Breast epithelium (tissue), 4 donors: ENCODE data around the gene EHHADH. TPM values are rescaled to one million over a fixed set of nuclear protein-coding genes. Genes with fewer than 3 reads are reported as not detected.
A peak's percentile ranks its signal among the peaks of the same experiment; 100 is the strongest.
"Not testable (repeated sequence)": the region's sequence is repeated elsewhere in the genome, so short reads cannot be mapped to it uniquely, and the experiment has no call there.

Experiments used
- DNase-seq, 2 donors: peaks; one replicate each; pipeline ENCODE4 v3.0.0-alpha.2; 2019; ENCODE audit warnings: low spot score in 2 of 2
- H3K27ac ChIP-seq, 2 donors: fragments of 200-600 bp; sonication (generic) in 1 of 2; one replicate each; pipeline ENCODE4 v1.5.1; 2016 to 2019; ENCODE audit warnings: mild to moderate bottlenecking in 1 of 2
- H3K27me3 ChIP-seq, 2 donors: fragments of 200-600 bp; sonication (generic) in 1 of 2; one replicate each; pipeline versions ENCODE4 v1.5.1 to v1.6.0; 2017 to 2019; ENCODE audit warnings: control low read depth in 1 of 2, mild to moderate bottlenecking in 1 of 2
- H3K36me3 ChIP-seq: fragments of 200-600 bp; one replicate; pipeline ENCODE4 v1.5.1; 2019
- H3K4me1 ChIP-seq, 2 donors: fragments of 200-600 bp; sonication (generic); one replicate each; pipeline ENCODE4 v1.5.1; 2016 to 2019; ENCODE audit warnings: control low read depth in 1 of 2
- H3K4me3 ChIP-seq, 3 donors: fragments of 200-600 bp; sonication (generic); 1 replicate in 2 of 3; 2 replicates in 1 of 3; pipeline ENCODE4 v1.5.1; 2016 to 2019; ENCODE audit warnings: mild to moderate bottlenecking in 3 of 3, moderate library complexity in 2 of 3
- H3K9me3 ChIP-seq, 2 donors: fragments of 200-600 bp; sonication (generic) in 1 of 2; one replicate each; pipeline ENCODE4 v1.5.1; 2016 to 2019; ENCODE audit warnings: control low read depth in 1 of 2
- POLR2A ChIP-seq: fragments of 450-650 bp; IDR thresholded peaks from one replicate; pipeline ENCODE4 v1.6.1; 2016; ENCODE audit warnings: antibody characterized with exemption, mild to moderate bottlenecking, moderate library complexity
- POLR2AphosphoS5 ChIP-seq, 3 donors: sonication (generic); formaldehyde crosslinking; IDR thresholded peaks; one replicate each; pipeline ENCODE4 v1.6.1; 2017; ENCODE audit warnings: antibody characterized with exemption in 3 of 3
- intact Hi-C: fragments of 100-400 bp; cut with DNase I; formaldehyde crosslinking; loops from one replicate; pipeline ENCODE4 v1.15.1; 2023; ENCODE audit warnings: low total_unique reads
- total RNA-seq, 3 donors: library from RNA; depleted of rRNA; stranded (reverse); fragments of >200 nt; gene quantifications; one replicate each; pipeline ENCODE4 v1.1.0, GENCODE V29; 2016
- TF ChIP-seq, protein P1 (sequence below), 3 donors: fragments of 450-650 bp; IDR thresholded peaks; one replicate each; pipeline ENCODE4 v1.5.1; 2016 to 2017; ENCODE audit warnings: antibody characterized with exemption in 3 of 3, mild to moderate bottlenecking in 3 of 3, moderate library complexity in 3 of 3

Gene EHHADH
- total RNA-seq, 3 donors from 2014 or later = 5.6 to 10.6 (median 6.7) TPM

DNA sequence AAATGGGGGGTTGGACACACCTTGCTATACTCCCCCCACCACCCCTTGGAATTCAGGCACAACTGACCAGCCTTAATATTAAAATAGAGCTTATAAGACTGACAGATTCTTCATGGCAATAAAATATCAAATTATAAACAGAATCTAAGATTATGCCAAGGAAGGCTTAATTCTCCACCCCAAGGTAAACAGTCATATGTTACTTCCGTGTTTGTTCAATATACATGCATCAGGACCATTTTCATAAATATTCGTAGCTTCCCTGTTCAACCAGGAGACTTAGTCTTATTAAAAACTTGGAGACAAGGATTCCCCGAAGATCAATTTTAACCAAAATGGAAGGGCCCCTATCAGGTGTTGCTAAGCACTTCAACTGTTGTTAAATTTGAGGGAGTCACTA lies 13.3 kb upstream of the EHHADH start:
- H3K27me3 ChIP-seq = peaks cover 0 to 11% of the 10 kb centered on the region in 2 donors
- H3K9me3 ChIP-seq = no peaks in the 10 kb centered on the region
- no peak overlapping the region for H3K4me3 ChIP-seq
- no peaks in the 10 kb centered on the region for H3K4me1 ChIP-seq
- TF ChIP-seq POLR2A = no peak
- TF ChIP-seq, protein P1, sequence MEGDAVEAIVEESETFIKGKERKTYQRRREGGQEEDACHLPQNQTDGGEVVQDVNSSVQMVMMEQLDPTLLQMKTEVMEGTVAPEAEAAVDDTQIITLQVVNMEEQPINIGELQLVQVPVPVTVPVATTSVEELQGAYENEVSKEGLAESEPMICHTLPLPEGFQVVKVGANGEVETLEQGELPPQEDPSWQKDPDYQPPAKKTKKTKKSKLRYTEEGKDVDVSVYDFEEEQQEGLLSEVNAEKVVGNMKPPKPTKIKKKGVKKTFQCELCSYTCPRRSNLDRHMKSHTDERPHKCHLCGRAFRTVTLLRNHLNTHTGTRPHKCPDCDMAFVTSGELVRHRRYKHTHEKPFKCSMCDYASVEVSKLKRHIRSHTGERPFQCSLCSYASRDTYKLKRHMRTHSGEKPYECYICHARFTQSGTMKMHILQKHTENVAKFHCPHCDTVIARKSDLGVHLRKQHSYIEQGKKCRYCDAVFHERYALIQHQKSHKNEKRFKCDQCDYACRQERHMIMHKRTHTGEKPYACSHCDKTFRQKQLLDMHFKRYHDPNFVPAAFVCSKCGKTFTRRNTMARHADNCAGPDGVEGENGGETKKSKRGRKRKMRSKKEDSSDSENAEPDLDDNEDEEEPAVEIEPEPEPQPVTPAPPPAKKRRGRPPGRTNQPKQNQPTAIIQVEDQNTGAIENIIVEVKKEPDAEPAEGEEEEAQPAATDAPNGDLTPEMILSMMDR (IDR thresholded peaks at IDR 0.05) = no peak
- intact Hi-C loops = no loop called here
- DNase-seq = no peak
- no peak overlapping the region for H3K27ac ChIP-seq
- no peaks in the 10 kb centered on the region for H3K36me3 ChIP-seq

DNA sequence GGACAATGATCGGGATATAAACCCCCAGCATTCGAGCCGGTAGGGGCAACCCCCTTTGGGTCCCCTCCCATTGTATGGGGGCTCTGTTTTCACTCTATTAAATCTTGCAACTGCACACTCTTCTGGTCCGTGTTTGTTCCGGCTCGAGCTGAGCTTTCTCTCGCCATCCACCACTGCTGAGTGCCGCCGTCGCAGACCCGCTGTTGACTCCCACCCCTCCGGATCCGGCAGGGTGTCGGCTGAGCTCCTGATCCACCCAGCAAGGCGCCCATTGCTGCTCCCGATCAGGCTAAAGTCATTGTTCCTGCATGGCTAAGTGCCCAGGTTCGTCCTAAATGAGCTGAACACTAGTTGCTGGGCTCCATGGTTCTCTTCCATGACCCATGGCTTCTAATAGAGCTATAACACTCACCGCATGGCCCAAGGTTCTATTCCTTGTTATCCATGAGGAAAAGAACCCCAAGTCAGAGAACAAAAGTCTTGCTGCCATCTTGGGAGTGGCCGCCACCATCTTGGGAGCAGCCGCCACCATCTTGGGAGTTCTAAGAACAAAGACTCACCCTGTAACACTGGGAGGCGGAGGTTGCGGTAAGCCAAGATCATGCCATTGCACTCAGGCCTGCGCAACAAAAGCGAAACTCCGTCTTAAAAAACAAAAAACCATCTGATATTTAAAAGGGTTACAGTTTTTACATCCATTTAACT lies 11.2 kb upstream of the EHHADH start:
- Histone ChIP-seq H3K9me3 (no peaks in the 10 kb centered on the region), H3K36me3 (no peaks in the 10 kb centered on the region), H3K4me1 (no peaks in the 10 kb centered on the region), H3K4me3 (no peak overlapping the region), H3K27ac (no peak overlapping the region), H3K27me3 (no peaks in the 10 kb centered on the region)
- intact Hi-C loops = no loop called here
- no peak for DNase-seq
- TF ChIP-seq POLR2A (no peak), POLR2AphosphoS5 (IDR thresholded peaks at IDR 0.05) (no peak)
- TF ChIP-seq, protein P1 (IDR thresholded peaks at IDR 0.05) = no peak

DNA sequence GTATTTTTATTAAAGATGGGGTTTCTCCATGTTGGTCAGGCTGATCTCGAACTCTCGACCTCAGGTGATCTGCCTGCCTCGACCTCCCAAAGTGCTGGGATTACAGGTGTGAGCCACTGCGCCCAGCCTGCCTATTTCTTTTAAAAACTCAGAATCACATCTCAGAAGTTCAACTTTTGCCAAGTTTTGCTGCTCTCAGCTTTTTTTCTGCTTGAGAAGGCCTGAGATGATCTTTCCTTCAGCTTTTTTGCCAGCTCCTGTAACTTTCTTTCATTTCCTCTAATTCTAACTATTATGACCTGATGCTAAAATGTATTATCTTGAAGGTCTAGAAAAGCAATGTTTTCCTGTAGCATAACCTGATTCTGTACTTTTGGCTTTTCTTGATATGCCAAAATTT lies 9.6 kb upstream of the EHHADH start:
- no peak overlapping the region for H3K4me3 ChIP-seq
- H3K36me3 ChIP-seq = no peaks in the 10 kb centered on the region
- H3K27me3 ChIP-seq = no peaks in the 10 kb centered on the region
- intact Hi-C loops = no loop called here
- no peak overlapping the region for H3K27ac ChIP-seq
- H3K4me1 ChIP-seq = no peaks in the 10 kb centered on the region
- no peaks in the 10 kb centered on the region for H3K9me3 ChIP-seq
- TF ChIP-seq, protein P1 (IDR thresholded peaks at IDR 0.05) = no peak
- TF ChIP-seq POLR2AphosphoS5 (IDR thresholded peaks at IDR 0.05) = no peak
- TF ChIP-seq POLR2A = no peak
- DNase-seq = no peak

DNA sequence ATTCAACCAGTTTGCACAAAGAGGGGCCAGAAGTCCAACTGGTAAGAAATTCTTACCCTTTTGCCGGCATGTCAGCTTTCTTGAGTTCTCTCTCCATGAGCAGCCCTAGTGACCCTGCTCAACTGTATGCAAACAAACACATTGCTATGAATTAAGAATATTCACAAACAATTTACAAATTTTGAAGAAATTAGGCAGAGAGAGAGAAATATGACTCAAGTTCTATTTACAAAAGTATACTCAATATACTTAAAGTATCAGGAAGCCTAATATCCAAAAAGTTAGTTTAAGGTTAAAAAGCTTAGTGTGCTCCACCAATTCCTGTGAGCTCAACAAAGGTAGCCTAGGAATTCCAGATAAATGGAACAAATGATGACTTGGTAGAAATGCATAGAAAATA lies 3.5 kb upstream of the EHHADH start:
- no peak overlapping the region for H3K27ac ChIP-seq
- H3K4me3 ChIP-seq = no peak overlapping the region
- no peak for DNase-seq
- intact Hi-C loops = no loop called here
- no peaks in the 10 kb centered on the region for H3K4me1 ChIP-seq
- TF ChIP-seq POLR2A = no peak
- TF ChIP-seq, protein P1 (IDR thresholded peaks at IDR 0.05) = no peak
- TF ChIP-seq POLR2AphosphoS5 (IDR thresholded peaks at IDR 0.05) = no peak
- no peaks in the 10 kb centered on the region for H3K36me3 ChIP-seq
- peaks cover 0 to 10% of the 10 kb centered on the region in 2 donors for H3K9me3 ChIP-seq
- H3K27me3 ChIP-seq = no peaks in the 10 kb centered on the region

DNA sequence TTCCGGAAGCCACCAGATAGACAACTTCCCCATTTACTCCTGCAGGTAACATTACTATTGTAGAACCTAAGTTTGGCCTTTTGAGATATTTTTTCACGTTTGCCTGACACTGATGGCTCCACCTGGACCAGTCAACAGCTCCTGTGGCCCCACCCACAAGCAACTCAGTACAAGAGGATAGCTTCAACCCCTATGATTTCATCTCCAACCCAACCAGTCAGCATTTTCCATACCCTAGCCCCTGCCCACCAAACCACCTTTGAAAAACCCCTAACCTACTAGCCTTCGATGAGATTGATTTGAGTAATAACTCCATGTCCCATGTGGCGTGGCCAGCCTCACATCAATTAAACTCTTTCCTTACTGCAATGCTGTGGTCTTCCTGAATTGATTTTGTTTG lies 950 bp upstream of the EHHADH start:
- H3K4me1 ChIP-seq = no peaks in the 10 kb centered on the region
- H3K27ac ChIP-seq = no peak overlapping the region
- H3K4me3 ChIP-seq = no peak overlapping the region
- intact Hi-C loops = no loop called here
- H3K27me3 ChIP-seq = no peaks in the 10 kb centered on the region
- DNase-seq = no peak
- peaks cover 0 to 10% of the 10 kb centered on the region in 2 donors for H3K9me3 ChIP-seq
- H3K36me3 ChIP-seq = no peaks in the 10 kb centered on the region
- TF ChIP-seq POLR2A = no peak
- TF ChIP-seq, protein P1 (IDR thresholded peaks at IDR 0.05) = no peak
- TF ChIP-seq POLR2AphosphoS5 (IDR thresholded peaks at IDR 0.05) = no peak

DNA sequence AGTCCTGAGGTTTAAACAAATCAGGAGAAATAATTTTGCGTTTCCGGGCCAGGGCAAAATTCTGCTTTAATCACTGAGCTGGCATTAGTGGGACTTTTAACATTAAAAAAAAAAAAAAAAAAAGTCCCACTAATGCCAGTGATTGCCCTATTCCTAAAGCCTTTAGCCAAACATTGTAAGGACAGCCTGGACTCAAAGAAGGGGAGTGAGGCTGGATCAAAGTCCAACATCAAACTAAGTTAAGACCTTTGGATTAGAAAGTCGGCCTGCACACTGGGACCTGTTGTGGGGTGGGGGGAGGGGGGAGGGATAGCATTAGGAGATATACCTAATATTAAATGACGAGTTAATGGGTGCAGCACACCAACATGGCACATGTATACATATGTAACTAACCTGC lies 716 bp downstream of the EHHADH start:
- peak overlapping the region in 1 of 3 donors; percentile 69 for H3K4me3 ChIP-seq
- not testable (repeated sequence) for H3K27ac ChIP-seq, DNase-seq, H3K9me3 ChIP-seq, H3K27me3 ChIP-seq, H3K36me3 ChIP-seq, H3K4me1 ChIP-seq
- intact Hi-C loops = loop anchor here (1.0 kb wide), 1 partner anchor 19 kb away; no protein-coding TSS in a partner anchor
